ENCODE measurements around the gene SRPK1.
"Not testable (repeated sequence)": the region's sequence is repeated elsewhere in the genome, so short reads cannot be mapped to it uniquely, and the experiment has no call there.

Gene SRPK1

GRCh38 chr6:35920793-35921732, at the start of gene SRPK1:
SRPK1 (minus strand) TSS chr6:35921098; CDS start chr6:35921056, 42 bp downstream.
- H3K4me3 ChIP-seq, result peak within 1 kb of the TSS; percentile 72 to 96 (median 93)
- peak within 1 kb of the TSS; percentile 77 to 95 (median 87) for H3K27ac ChIP-seq

GRCh38 chr6:35970181-35970580, 49.3 kb upstream of the SRPK1 start:
- H3K27ac ChIP-seq, result no peak overlapping the region
- H3K4me3 ChIP-seq, result no peak overlapping the region

GRCh38 chr6:35969646-35970045, 48.7 kb upstream of the SRPK1 start:
- no peak overlapping the region for H3K27ac ChIP-seq
- no peak overlapping the region for H3K4me3 ChIP-seq

- Histone ChIP-seq H3K4me3 (no peak overlapping the region), H3K27ac (no peak overlapping the region)
Observed at GRCh38 chr6:35968821-35969220, 47.9 kb upstream of the SRPK1 start.

- Histone ChIP-seq H3K27ac (no peak overlapping the region), H3K4me3 (no peak overlapping the region)
Observed at GRCh38 chr6:35967076-35967774, 46.3 kb upstream of the SRPK1 start.

GRCh38 chr6:35962779-35963560, 42.1 kb upstream of the SRPK1 start:
- H3K4me3 ChIP-seq, result no peak overlapping the region
- H3K27ac ChIP-seq, result no peak overlapping the region

GRCh38 chr6:35960187-35960586, 39.3 kb upstream of the SRPK1 start:
- H3K4me3 ChIP-seq, result no peak overlapping the region
- no peak overlapping the region for H3K27ac ChIP-seq

GRCh38 chr6:35955970-35956369, 35.1 kb upstream of the SRPK1 start:
- Histone ChIP-seq H3K27ac (no peak overlapping the region), H3K4me3 (no peak overlapping the region)

GRCh38 chr6:35955521-35955920, 34.6 kb upstream of the SRPK1 start:
- no peak overlapping the region for H3K27ac ChIP-seq

GRCh38 chr6:35955071-35955470, 34.2 kb upstream of the SRPK1 start:
- Histone ChIP-seq H3K4me3 (no peak overlapping the region), H3K27ac (no peak overlapping the region)

More at GRCh38 chr6:35955521-35955920, 34.6 kb upstream of the SRPK1 start:
- no peak overlapping the region for H3K4me3 ChIP-seq

GRCh38 chr6:35954333-35954732, 33.4 kb upstream of the SRPK1 start:
- no peak overlapping the region for H3K27ac ChIP-seq

GRCh38 chr6:35948725-35949124, 27.8 kb upstream of the SRPK1 start:
- Histone ChIP-seq H3K4me3 (no peak overlapping the region), H3K27ac (no peak overlapping the region)

More at GRCh38 chr6:35954333-35954732, 33.4 kb upstream of the SRPK1 start:
- no peak overlapping the region for H3K4me3 ChIP-seq

GRCh38 chr6:35945650-35946025, 24.7 kb upstream of the SRPK1 start:
- Histone ChIP-seq H3K27ac (no peak overlapping the region), H3K4me3 (no peak overlapping the region)

GRCh38 chr6:35943390-35943789, 22.5 kb upstream of the SRPK1 start:
- no peak overlapping the region for H3K27ac ChIP-seq
- no peak overlapping the region for H3K4me3 ChIP-seq

GRCh38 chr6:35942355-35942754, 21.5 kb upstream of the SRPK1 start:
- H3K27ac ChIP-seq, result no peak overlapping the region
- no peak overlapping the region for H3K4me3 ChIP-seq

- not testable (repeated sequence) for H3K4me3 ChIP-seq, H3K27ac ChIP-seq
Observed at GRCh38 chr6:35941170-35941569, 20.3 kb upstream of the SRPK1 start.

GRCh38 chr6:35940014-35940413, 19.1 kb upstream of the SRPK1 start:
- H3K4me3 ChIP-seq, H3K27ac ChIP-seq: not testable (repeated sequence)

- H3K4me3 ChIP-seq, H3K27ac ChIP-seq: not testable (repeated sequence)
Observed at GRCh38 chr6:35939259-35939658, 18.4 kb upstream of the SRPK1 start.

GRCh38 chr6:35936681-35937359, 15.9 kb upstream of the SRPK1 start:
- H3K4me3 ChIP-seq, result no peak overlapping the region
- H3K27ac ChIP-seq, result no peak overlapping the region

- no peak overlapping the region for H3K27ac ChIP-seq
- H3K4me3 ChIP-seq, result no peak overlapping the region
Observed at GRCh38 chr6:35935469-35935868, 14.6 kb upstream of the SRPK1 start.
